HG03558 (cell line): Measurements from ENCODE around the gene DFFA.
"Not testable (repeated sequence)": the region's sequence is repeated elsewhere in the genome, so short reads cannot be mapped to it uniquely, and the experiment has no call there.

Experiments used
- ATAC-seq: cut with Tn5 transposase; IDR thresholded peaks from one replicate; pipeline ENCODE4 v1.9.1; 2021; ENCODE audit warnings: moderate number of reproducible peaks; ENCODE audit not compliant: unreplicated experiment; ENCODE audit errors: extremely low read depth

The DFFA gene

GRCh38 chr1:10431070-10431730 is 41.1 kb downstream of the DFFA start:
- ATAC-seq: no peak

GRCh38 chr1:10430216-10431069 is 41.9 kb downstream of the DFFA start, which contains the start of gene CENPS:
Gene CENPS (plus strand): TSS chr1:10430433. CDS start chr1:10430518, 85 bp downstream.
- ATAC-seq: peak; percentile 54

- ATAC-seq: no peak
Observed at GRCh38 chr1:10429868-10430215, 42.5 kb downstream of the DFFA start.

GRCh38 chr1:10428984-10429383 is 43.3 kb downstream of the DFFA start:
- no peak for ATAC-seq

- not testable (repeated sequence) for ATAC-seq
Observed at GRCh38 chr1:10426535-10426848, 45.8 kb downstream of the DFFA start.

GRCh38 chr1:10425826-10426534 is 46.3 kb downstream of the DFFA start:
- not testable (repeated sequence) for ATAC-seq

- ATAC-seq: no peak
Observed at GRCh38 chr1:10424651-10425050, 47.7 kb downstream of the DFFA start.

- ATAC-seq: no peak
Observed at GRCh38 chr1:10424034-10424433, 48.3 kb downstream of the DFFA start.

- ATAC-seq: no peak
Observed at GRCh38 chr1:10421637-10422036, 50.7 kb downstream of the DFFA start.

GRCh38 chr1:10419351-10419750 is 53.0 kb downstream of the DFFA start:
- ATAC-seq: no peak

- not testable (repeated sequence) for ATAC-seq
Observed at GRCh38 chr1:10418741-10419140, 53.6 kb downstream of the DFFA start.

- ATAC-seq: not testable (repeated sequence)
Observed at GRCh38 chr1:10415967-10416366, 56.4 kb downstream of the DFFA start.

GRCh38 chr1:10415211-10415930 is 57.0 kb downstream of the DFFA start:
- ATAC-seq: no peak

GRCh38 chr1:10407201-10407600 is 65.1 kb downstream of the DFFA start:
- ATAC-seq: no peak
